Stimulated activated CD4-positive, alpha-beta T cell treated with anti-CD3 and anti-CD28 coated beads, Interleukin-4, amount 100 ng/mL, for 4 hours (primary cell): ENCODE results near the gene MECR.

Experiments
- DNase-seq, 2 experiments: peaks; one replicate each; pipeline ENCODE4 v3.0.0-alpha.2; 2020

MECR gene, protein sequence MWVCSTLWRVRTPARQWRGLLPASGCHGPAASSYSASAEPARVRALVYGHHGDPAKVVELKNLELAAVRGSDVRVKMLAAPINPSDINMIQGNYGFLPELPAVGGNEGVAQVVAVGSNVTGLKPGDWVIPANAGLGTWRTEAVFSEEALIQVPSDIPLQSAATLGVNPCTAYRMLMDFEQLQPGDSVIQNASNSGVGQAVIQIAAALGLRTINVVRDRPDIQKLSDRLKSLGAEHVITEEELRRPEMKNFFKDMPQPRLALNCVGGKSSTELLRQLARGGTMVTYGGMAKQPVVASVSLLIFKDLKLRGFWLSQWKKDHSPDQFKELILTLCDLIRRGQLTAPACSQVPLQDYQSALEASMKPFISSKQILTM

DNA sequence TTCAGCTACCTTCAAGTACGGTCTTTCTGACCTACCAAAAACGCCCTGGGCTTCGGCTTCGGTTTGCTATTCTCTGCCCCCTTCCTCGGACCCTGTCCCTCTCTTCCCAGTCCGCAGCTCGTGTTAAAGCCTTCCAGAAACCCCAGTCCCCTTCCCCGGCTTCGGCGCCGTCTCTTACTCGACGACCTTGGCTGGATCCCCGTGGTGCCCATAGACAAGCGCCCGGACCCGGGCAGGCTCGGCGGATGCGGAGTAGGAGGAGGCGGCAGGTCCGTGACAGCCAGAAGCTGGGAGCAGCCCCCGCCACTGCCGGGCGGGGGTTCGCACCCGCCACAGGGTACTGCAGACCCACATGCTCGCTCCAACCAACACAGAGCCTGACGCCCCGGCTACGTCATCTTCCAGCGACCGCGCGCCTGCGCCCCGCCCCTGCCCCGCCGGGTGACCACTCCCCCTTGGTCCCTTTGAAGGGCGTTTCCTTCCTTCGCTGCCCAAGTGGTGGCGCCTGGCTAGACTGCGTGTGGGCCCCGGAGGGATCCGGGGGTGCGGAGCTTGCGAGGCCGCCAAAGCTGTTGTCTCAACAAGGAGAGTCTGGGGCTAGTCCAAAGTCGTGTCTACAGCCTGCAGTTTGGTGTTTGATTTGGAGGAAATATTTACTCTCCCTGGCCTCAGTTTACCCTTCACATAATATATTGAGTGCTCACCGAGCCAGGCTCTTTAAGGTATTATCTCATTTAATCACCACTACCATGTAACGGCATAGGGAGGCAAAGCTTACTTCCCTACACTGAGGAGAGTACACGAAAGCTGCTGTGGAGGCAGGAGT is at the start of gene MECR:
TSS of gene MECR (minus strand) at position 382 of the 826 bp plus-strand sequence. CDS start at position 354, 28 bp downstream.
- DNase-seq = peak; percentile 92 to 95

DNA sequence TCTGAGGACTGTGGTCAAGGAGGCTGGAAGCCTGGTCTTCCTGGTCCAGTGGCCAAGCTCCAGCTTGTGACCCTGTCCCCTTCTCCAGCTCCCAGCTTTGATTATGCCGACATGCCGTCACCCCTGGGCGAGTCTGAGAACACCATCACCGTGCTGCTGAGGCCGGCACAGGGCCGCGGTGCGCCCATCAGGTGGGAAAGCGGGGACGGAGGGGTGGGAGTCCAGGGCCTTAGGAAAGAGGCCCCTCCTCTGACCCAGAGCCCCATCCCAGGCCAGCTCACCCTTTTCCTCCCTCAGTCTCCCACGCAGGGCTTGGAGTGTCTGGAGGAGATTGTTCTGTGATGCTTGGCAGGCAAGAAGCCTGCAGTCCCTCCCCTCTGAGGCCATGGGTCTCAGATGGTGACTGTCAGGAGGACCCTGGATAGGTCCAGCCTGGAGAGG is 49.2 kb upstream of the MECR start:
- DNase-seq = no peak

DNA sequence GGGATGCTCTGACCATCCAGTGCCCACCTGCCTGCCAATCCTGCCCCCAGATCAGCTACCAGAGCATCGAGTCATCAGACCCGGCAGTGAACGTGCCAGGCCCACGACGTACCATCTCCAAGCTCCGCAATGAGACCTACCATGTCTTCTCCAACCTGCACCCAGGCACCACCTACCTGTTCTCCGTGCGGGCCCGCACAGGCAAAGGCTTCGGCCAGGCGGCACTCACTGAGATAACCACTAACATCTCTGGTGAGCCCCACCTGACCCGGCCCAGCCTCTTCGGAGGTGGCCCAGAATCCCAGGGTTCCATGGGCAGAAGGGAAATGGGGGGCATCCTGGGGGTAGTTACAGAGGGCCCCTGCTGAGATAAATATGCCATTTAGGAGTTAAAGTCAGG is 48.7 kb upstream of the MECR start:
- DNase-seq = no peak

DNA sequence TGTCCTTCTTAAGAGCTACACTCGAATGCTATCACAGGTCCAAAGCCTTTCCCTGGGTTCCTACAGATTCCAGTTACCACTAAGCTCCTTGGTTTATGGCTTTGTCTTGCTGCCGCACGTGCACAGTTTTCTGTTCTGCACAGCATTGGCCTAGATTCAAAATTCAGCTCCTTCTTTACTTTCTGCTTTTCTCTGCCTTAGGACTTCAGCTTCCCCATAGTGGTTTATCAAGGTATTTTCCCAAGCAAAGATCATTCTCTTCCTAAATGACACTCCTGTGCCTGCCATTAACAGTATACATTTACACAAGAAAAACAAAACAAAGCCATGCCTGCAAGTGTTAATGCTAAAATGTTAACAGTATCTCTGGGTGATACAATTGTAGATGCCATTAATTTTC is 47.4 kb upstream of the MECR start:
- no peak for DNase-seq

DNA sequence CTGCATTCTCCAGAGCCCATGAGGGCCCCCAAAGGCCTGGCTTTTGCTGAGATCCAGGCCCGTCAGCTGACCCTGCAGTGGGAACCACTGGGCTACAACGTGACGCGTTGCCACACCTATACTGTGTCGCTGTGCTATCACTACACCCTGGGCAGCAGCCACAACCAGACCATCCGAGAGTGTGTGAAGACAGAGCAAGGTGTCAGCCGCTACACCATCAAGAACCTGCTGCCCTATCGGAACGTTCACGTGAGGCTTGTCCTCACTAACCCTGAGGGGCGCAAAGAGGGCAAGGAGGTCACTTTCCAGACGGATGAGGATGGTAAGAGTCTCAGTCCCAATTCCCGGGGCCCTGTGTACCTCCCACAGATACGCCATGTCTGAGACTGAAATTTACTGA is 44.7 kb upstream of the MECR start:
- no peak for DNase-seq

DNA sequence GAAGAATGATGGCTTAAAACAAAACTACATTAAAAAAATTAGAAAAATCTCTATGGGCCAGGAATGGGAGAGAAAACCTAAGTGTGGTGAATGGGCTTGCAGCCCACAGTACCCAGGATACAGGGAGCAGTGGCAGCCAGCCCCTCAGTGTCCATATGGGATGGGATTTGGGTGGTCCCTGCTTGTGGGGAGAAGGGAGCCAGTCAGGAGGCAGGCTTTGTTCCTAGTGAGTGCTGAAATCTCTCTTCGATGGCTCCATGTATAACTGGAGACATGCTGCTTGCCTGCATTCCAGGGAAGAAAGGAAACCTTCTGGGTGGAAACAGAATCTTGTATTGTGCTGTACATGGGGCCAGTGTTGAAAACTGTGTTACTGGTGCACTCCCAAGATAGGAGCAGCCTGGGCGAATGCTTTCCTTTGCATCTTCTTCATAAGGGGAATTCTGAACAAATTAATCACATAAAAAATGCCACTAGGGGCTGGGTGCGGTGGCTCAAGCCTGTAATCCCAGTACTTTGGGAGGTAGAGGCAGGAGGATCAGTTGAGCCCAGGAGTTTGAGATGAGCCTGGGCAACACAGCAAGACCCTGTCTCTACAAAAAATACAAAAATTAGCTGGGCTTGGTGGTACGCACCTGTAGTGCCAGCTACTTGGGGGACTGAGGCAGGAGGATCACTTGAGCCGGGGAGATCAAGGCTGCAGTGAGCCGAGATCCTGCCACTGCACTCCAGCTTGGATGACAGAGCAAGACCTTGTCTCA is 41.6 kb upstream of the MECR start:
- DNase-seq = no peak

DNA sequence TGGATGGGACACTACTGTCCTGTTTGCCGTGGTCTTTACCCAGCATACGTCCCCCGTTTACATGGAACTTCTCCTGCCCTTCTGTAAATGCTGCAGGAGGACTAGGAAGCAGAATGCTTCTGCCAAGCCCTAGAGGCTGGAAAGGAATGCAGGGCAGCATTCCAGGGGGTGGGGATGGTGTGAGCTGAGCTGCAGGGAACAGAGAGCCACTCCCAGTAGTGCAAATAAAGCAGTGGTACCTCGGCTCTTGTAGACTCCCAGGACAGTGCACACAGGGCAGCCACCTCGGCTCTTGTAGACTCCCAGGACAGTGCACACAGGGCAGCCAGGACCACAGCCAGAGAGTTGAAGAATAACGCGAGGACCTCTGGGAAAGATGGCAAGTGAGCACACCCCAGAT is 41.0 kb upstream of the MECR start:
- DNase-seq = no peak

DNA sequence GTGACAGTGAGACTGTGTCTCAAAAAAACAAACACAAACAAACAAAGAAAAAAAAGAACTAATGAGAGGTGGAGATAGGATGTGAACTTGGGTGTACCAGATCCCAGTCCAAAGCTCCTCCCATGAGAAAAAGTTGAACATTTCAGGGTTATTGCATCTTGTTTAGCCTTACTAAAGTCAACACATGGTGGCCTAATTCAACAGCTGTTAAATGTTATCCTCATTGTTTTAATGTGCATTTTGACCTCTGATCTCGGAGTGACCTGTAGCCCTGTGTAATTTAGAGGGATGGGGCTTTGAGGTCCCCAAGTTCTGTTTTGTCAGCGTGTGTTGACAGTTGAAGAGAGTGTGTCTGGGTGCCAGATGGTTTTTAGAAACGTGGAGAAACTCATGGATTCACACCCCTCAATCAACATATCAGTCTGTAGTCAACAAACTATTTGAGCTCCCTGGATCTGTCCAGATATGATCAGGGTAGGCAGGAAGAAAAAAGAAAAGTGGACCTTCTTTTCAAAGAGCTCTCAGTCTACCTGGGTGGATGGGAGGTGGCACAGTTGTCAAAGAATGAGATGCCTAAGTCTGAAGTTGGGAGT is 40.3 kb upstream of the MECR start:
- DNase-seq = no peak

DNA sequence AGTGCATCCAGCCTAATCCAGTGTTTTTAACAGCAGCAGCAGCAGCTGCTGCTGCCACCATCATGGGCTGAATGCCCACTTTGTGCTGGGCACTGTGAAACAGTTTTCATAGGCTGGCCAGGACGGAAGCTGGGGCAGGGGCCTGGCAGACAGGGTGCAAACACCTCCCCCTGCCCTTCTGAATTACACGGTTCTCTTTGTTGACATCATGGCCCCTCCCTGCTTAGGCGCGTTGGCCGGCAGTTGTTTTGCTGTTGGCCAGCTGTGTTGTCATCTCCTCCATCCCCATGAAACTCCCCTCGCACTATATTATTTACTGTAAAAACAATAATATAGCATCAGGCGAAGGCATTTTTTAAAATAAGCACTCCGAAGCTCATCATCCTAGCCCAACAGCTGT is 38.6 kb upstream of the MECR start:
- DNase-seq = no peak

DNA sequence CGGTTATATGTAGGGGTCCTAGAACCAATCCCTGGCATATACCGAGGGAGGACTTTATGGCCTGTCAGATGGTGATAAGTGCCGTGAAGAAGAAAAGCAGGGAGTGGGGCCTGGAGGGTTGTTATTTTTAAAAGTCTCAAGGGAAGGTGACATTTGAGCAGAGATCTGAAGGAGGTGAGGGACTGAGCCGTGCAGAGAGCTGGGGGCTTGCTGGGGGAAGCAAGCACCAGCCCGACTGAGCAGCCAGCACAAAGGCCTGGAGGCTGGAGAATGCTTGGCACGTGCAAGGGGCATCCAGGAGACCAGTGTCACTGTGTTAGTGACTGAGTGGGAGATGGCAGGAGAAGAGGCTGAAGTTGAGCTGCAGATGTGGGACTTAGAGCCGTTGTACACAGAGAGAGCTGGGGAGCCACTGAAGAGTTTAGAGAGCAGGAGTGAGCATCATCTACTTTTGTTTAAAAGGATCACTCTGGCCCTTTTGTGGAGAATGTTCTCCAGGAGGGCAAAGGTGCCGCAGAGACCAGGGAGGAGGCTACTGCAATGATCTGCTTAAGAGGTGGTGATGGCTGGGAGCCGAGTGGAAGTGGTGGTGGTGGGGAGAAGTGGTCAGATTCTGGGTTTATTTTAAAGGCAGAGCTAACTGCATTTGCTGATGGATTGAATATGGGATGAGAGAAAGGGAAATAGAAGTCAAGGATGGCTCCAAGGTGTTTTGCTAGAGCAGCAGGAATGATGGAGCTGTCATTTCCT is 36.8 kb upstream of the MECR start:
- DNase-seq = no peak

DNA sequence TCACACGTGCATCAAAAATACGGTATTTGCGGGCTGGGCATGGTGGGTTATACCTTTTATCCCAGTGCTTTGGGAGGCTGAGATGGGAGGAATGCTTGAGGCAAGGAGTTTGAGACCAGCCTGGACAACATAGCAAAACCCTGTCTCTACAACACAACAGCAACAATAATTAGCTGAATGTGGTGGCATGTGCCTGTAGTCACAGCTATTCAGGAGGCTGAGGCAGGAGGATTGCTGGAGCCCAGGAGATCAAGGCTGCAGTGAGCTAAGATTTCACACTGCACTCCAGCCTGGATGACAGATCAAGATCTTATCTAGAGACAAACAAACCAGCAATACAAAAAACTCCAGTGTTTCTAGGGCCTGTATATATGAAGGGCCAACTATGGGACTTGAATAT is 36.2 kb upstream of the MECR start:
- no peak for DNase-seq

DNA sequence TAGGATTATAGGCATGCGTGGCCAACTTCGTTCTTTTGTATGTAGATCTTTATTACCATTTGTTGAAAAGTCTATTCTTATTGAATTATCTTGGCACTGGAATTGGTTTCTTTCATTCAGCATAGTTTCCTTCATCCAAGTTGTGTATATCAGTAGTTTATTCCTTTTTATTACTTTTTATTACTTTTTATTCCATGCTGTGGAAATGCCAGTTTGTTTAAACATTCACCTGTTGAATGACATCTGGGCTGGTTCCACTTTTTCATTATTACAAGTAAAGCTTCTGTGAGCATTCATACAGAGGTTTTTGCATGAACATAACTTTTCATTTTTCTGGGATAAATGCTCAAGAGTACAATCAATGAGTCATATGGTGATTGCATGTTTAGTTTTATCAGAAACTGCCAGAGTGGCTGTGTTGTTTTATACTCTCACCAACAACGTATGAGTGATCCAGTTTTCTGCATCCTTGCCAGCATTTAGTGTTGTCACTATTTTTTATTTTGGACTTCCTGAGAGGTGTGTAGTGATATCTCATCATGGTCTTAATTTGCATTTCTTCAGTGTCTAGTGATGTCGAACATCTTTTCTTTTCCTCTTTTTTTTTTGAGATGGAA is 34.1 kb upstream of the MECR start:
- DNase-seq = no peak

DNA sequence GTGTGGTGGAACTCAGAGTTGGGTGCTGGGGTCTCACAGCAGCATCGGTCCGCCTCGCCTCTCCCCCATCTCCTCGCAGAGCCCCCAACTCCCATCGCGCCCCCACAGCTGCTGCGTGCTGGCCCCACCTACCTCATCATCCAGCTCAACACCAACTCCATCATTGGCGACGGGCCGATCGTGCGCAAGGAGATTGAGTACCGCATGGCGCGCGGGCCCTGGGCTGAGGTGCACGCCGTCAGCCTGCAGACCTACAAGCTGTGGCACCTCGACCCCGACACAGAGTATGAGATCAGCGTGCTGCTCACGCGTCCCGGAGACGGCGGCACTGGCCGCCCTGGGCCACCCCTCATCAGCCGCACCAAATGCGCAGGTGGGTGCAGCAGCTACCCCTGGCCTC is 29.8 kb upstream of the MECR start:
- DNase-seq = no peak

DNA sequence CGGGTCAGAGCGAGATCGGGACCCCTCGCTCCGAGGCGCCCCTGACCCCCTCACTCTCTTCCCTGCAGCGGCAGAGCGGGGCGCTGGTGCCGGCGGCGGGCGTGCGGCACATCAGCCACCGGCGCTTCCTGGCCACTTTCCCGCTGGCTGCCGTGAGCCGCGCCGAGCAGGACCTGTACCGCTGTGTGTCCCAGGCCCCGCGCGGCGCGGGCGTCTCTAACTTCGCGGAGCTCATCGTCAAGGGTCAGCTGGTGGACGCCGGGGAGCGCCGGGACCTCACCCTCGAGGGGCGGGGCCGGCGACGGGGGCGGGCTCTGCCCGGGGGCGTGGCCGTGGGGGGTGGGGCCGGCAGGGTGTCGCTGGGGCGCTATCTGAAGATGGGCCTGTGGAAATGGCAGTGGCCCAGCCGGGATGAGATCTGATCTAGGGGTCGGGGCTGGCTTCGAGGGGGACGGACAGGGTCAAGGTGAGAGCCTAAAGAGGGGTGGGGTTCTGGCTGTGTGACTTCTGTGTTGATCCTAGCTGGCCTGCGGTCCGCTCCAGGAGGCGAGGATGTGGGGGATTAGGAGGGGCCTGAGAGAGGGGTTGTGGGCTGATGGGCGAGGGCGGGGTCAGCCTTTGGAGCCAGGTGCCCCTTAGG is 29.2 kb upstream of the MECR start:
- DNase-seq = peak; percentile 20 to 51

DNA sequence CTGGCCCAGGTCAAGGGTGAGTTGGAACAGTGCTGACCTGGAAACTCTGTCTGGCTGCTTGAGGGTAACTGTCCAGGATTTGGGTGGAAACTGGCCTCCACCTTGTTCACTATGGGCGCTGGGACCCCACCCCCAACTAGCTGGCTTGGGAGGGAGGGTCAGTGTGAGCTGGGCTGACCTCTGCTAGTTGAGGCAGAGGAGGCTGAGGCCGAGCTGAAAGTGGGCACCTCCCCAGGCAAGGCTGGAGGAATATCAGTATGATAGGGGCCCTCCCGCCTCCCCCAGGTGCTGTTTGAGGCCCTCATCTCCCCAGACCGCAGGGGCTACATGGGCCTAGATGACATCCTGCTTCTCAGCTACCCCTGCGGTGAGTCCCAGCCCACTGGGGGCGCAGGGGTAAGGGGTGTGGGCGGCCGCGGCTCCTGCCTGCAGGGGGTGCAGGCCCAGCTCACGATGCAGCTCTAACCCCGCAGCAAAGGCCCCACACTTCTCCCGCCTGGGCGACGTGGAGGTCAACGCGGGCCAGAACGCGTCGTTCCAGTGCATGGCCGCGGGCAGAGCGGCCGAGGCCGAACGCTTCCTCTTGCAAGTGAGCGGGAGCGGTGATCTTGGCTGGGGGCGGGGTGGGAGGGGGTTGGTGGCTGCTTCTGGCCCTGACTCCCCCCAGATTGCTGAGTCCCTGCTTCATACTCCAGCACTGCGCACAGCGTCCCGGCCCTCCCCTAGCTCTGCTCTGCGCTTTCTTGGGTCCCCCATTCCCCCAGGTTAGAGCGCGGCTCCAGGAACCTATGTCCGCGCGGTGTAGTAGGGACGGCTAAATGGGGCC is 28.5 kb upstream of the MECR start:
- no peak for DNase-seq

DNA sequence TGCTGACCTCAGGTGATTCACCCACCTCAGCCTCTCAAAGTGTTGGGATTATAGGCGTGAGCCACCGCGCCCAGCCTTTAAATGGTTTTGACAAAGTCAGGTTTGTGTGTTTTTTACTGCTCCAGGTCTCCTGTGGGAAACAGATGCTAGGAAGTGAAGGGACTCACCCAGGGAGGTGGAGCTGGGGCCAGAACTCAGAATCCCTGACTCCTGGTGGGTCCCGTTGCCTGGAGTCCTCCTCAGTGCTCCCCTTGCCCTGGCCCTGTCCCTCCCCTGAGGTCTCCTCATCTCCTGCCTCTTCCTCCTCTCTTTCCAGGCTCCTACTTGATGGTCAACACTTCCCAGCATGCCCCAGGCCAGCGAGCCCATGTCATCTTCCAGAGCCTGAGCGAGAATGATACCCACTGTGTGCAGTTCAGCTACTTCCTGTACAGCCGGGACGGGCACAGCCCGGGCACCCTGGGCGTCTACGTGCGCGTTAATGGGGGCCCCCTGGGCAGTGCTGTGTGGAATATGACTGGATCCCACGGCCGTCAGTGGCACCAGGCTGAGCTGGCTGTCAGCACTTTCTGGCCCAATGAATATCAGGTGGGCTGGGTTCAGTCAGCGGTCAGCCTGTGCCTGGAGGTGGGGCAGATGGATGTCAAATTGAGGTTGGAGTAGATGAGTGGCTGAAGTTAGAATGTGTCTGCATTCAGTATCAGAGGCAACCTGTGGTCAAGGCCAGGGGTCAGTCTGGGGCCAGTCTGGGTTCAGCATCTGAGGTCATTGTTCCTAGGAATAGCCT is 27.6 kb upstream of the MECR start:
- no peak for DNase-seq

DNA sequence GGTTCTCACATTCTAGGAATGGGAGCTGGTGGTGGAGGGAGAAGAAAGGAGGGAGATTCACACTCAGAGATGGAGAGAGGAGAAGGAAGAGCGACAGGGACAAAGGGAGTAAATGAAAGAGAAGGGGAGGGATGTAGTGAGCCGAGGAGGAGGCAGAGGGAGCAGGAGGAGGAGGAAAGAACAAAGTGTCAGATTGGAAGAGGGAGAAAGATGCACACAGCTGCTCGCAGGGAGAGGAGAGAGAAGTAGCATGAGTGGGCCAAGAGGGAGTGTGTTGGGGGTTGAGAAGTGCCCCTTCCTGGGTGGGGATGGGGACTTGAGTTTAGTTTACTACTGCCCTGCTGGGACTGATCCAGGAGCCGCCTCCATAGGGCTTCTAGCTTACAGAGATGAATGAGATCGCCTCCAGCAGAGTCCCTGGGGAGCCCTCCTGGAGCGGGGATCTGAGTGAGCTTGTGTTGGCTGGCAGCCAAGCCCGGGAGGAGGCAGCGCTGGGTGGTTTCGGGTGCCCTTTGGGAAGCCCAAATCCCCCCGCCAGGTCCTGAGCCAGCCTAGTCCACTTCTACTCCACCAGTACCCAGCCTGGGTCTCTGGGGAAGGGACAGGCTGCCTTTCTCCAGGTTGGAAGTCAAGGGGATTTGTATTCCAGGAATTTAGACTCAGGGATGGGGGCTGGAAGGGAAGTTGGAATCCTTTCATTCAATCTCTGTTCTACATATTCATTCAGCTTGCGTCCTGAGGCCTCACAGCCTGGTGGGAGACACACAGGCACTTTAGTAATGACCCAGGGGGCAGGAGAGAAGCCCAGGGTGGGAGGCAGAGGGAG is 26.5 kb upstream of the MECR start:
- DNase-seq = no peak

DNA sequence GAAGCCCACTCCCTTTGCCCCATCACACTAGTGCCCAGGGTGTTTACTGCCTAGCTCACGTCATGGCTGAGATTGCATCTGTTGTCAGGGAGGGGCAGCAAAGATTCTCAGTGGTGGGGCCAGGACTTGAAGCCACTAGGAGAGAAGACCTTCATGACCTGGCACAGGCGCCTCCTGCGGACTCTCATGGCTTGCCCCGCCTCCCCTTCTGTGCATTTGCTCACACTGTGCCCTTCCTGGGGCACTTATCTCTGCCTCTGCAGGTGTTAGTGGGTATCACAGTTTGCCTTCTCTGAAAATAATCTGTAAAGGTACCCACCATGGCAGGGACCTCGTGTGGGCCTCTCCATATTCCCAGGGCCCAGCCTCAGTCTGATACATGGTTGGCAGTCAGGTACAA is 25.7 kb upstream of the MECR start:
- DNase-seq = no peak
